ENCODE results near the gene IL34. TPM values are rescaled to one million over a fixed set of nuclear protein-coding genes. Genes with fewer than 3 reads are reported as not detected.

IL34 gene
- polyA plus RNA-seq, 1 of the 3 experiments (the other 2 are of a cell fraction) = 0.18 TPM

- TF ChIP-seq ZBTB33 (IDR thresholded peaks at IDR 0.05; ENCODE audit: borderline replicate concordance, low read depth) (no peak; the same call in 1 of the 2 replicates), RCOR1 (IDR thresholded peaks at IDR 0.05; ENCODE audit: low read length) (no peak), SIN3A (IDR thresholded peaks at IDR 0.05; ENCODE audit: borderline replicate concordance, low read depth, low read length) (peak; percentile 37; the same call in 1 of the 2 replicates), YY1 (IDR thresholded peaks at IDR 0.05; ENCODE audit: low read depth) (no peak), MAX (IDR thresholded peaks at IDR 0.05; ENCODE audit: low read depth) (peak; percentile 83; the same call in 1 of the 2 replicates), JUND (IDR thresholded peaks at IDR 0.05) (no peak), GATA2 (CRISPR knock-in tag; IDR thresholded peaks at IDR 0.05) (no peak), NFIC (IDR thresholded peaks at IDR 0.05; ENCODE audit: borderline replicate concordance) (0 out of 2 replicates have a peak, but pooled peaks have one; percentile 35), TCF12 (IDR thresholded peaks at IDR 0.05) (peak; percentile 20; the same call in 1 of the 2 replicates), MXI1 (IDR thresholded peaks at IDR 0.05; ENCODE audit: low read depth, low read length) (peak; percentile 12; the same call in 1 of the 2 replicates)
These were observed 39.6 kb downstream of the IL34 start, which contains the start of gene MTSS2 (continued) for GRCh38 chr16:70685938-70686375.

- Histone ChIP-seq H3K9me2 (no peaks in the 10 kb centered on the region), H3F3A (replicated peaks; ENCODE audit: insufficient read depth) (no peaks in the 10 kb centered on the region), H3K9me3 (no peaks in the 10 kb centered on the region), H3K4me2 (peak overlapping the region; percentile 20), H3K36me3 (replicated peaks in 1 of 2; ENCODE audit: control insufficient read depth in 1 of 2, insufficient read depth in 2 of 2, low read length in 1 of 2) (peaks cover 5 to 8% of the 10 kb centered on the region in 2 experiments), H3K79me2 (ENCODE audit: insufficient read depth) (peaks cover 40% of the 10 kb centered on the region), H3K27me3 (ENCODE audit: insufficient read depth) (no peaks in the 10 kb centered on the region), H3K27ac (ENCODE audit: low read depth in 2 of 2, low read length in 1 of 2) (peak overlapping the region; percentile 67 to 93), H3K4me3 (ENCODE audit: low read depth in 2 of 2, low read length in 1 of 2) (peak overlapping the region; percentile 65 to 97), H3K4me1 (ENCODE audit: control insufficient read depth in 1 of 2, insufficient read depth in 2 of 2, low read depth in 1 of 2, low read length in 1 of 2) (peaks cover 30 to 88% of the 10 kb centered on the region in 2 experiments), H2AFZ (ENCODE audit: low read depth) (no peak overlapping the region), H3K9ac (peak overlapping the region; percentile 67), H4K20me1 (ENCODE audit: insufficient read depth) (peaks cover 32% of the 10 kb centered on the region)
- TF ChIP-seq EP300 (IDR thresholded peaks at IDR 0.05; ENCODE audit: borderline replicate concordance in 1 of 2, low read depth in 1 of 2, low read length in 1 of 2) (no peak), MXI1 (IDR thresholded peaks at IDR 0.05; ENCODE audit: low read depth, low read length) (0 out of 2 replicates have a peak, but pooled peaks have one; percentile 4)
- ChIA-PET CTCF (interaction anchor here (1.1 to 4.9 kb wide), 6 partner anchors 11 to 84 kb away, joined by 3 to 39 read pairs (median 9); no protein-coding TSS in a partner anchor), POLR2A (interaction anchor here (0.7 to 2.5 kb wide), 3 partner anchors 9 to 85 kb away, joined by 3 to 5 read pairs (median 4); no protein-coding TSS in a partner anchor)
- WGBS (ENCODE audit: low lambda C conversion rate) = 84% methylated on average over 20 of the region's 29 CpGs
- DNase-seq = no peak
These were observed 40.2 kb downstream of the IL34 start for GRCh38 chr16:70686376-70687101.

GRCh38 chr16:70687102-70687511 lies 40.7 kb downstream of the IL34 start:
- H3K9me3 ChIP-seq = no peaks in the 10 kb centered on the region
- peak overlapping the region; percentile 67 to 93; a peak in 3 of 4 replicates for H3K27ac ChIP-seq (ENCODE audit: low read depth in 2 of 2, low read length in 1 of 2)
- H4K20me1 ChIP-seq (ENCODE audit: insufficient read depth) = peaks cover 27% of the 10 kb centered on the region
- no peaks in the 10 kb centered on the region for H3F3A ChIP-seq (replicated peaks; ENCODE audit: insufficient read depth)
- ChIA-PET CTCF (interaction anchor here (0.8 to 4.9 kb wide), 9 partner anchors 7 to 83 kb away, joined by 3 to 39 read pairs (median 6); no protein-coding TSS in a partner anchor), POLR2A (interaction anchor here (0.7 to 2.5 kb wide), 3 partner anchors 9 to 85 kb away, joined by 3 to 5 read pairs (median 4); no protein-coding TSS in a partner anchor)
- H3K4me3 ChIP-seq (ENCODE audit: low read depth in 2 of 2, low read length in 1 of 2) = no peak overlapping the region
- WGBS (ENCODE audit: low lambda C conversion rate) = 84% methylated on average over 5 of the region's 5 CpGs
- no peak overlapping the region for H3K4me2 ChIP-seq
- H3K4me1 ChIP-seq (ENCODE audit: control insufficient read depth in 1 of 2, insufficient read depth in 2 of 2, low read depth in 1 of 2, low read length in 1 of 2) = peaks cover 33 to 88% of the 10 kb centered on the region in 2 experiments
- peaks cover 5 to 8% of the 10 kb centered on the region in 2 experiments for H3K36me3 ChIP-seq (replicated peaks in 1 of 2; ENCODE audit: control insufficient read depth in 1 of 2, insufficient read depth in 2 of 2, low read length in 1 of 2)
- TF ChIP-seq RCOR1 (IDR thresholded peaks at IDR 0.05; ENCODE audit: low read length) = no peak
- TF ChIP-seq EZH2phosphoT487 (IDR thresholded peaks at IDR 0.05; ENCODE audit: borderline replicate concordance, low read depth) = no peak
- TF ChIP-seq RAD21 (IDR thresholded peaks at IDR 0.05; ENCODE audit: low read length) = no peak
- no peak for TF ChIP-seq IRF3 (IDR thresholded peaks at IDR 0.05; ENCODE audit: low read depth, low read length)
- no peak for TF ChIP-seq RFX5 (IDR thresholded peaks at IDR 0.05; ENCODE audit: low read length)
- TF ChIP-seq EP300 (IDR thresholded peaks at IDR 0.05; ENCODE audit: borderline replicate concordance in 1 of 2, low read depth in 1 of 2, low read length in 1 of 2) = no peak
- TF ChIP-seq SMC3 (IDR thresholded peaks at IDR 0.05; ENCODE audit: low read depth, low read length) = no peak
- no peak for TF ChIP-seq CHD2 (IDR thresholded peaks at IDR 0.05; ENCODE audit: low read length, partially characterized antibody)
- H3K9me2 ChIP-seq = no peaks in the 10 kb centered on the region
- no peaks in the 10 kb centered on the region for H3K27me3 ChIP-seq (ENCODE audit: insufficient read depth)
- no peak overlapping the region for H3K9ac ChIP-seq
- peaks cover 35% of the 10 kb centered on the region for H3K79me2 ChIP-seq (ENCODE audit: insufficient read depth)
- no peak for DNase-seq
- H2AFZ ChIP-seq (ENCODE audit: low read depth) = no peak overlapping the region

Measured in SK-N-SH (cell line).